ENCODE measurements around the gene CAMK1D.

GRCh38 chr10:12703126-12703525 is 353.8 kb downstream of the CAMK1D start:
- no peak for TF ChIP-seq CTCF (conservative IDR thresholded peaks at IDR 0.05; ENCODE audit: low read length)
- TF ChIP-seq EZH2phosphoT487 (IDR thresholded peaks at IDR 0.05; ENCODE audit: borderline replicate concordance, low read depth, low read length), result no peak

Data from OCI-LY7 (cell line).